ENCODE measurements around the gene OR2C1. TPM values are rescaled to one million over a fixed set of nuclear protein-coding genes. Genes with fewer than 3 reads are reported as not detected.

OR2C1 gene
- total and polyA plus RNA-seq, 2 donors (not counting 1 experiment from before 2014, with no cell fraction given), result 0.52 to 0.67 TPM

- TF ChIP-seq EZH2 (IDR thresholded peaks at IDR 0.05; ENCODE audit: borderline replicate concordance, insufficient read depth, low read depth, low read length, poor library complexity, severe bottlenecking) (no peak), CTCF (IDR thresholded peaks at IDR 0.05) (no peak)
- Histone ChIP-seq H2AFZ (ENCODE audit: insufficient read depth, low read depth, low read length, poor library complexity, severe bottlenecking) (no peak overlapping the region), H3K27ac (ENCODE audit: low read length in 2 of 2) (no peak overlapping the region), H3K4me1 (ENCODE audit: control insufficient read depth in 2 of 2, insufficient read depth in 2 of 2, low read length in 2 of 2) (no peaks in the 10 kb centered on the region), H3K9me3 (ENCODE audit: control extremely low read depth in 1 of 3, control insufficient read depth in 2 of 3, insufficient read depth in 1 of 3, low read length in 2 of 3) (peaks cover 3 to 63% (median 54%) of the 10 kb centered on the region in 3 donors), H3K79me2 (ENCODE audit: control insufficient read depth, insufficient read depth, low read length) (no peaks in the 10 kb centered on the region), H3K4me3 (ENCODE audit: control extremely low read depth in 1 of 5, extremely low read depth in 1 of 5, insufficient read depth in 1 of 5, low read depth in 2 of 5, low read length in 4 of 5) (no peak overlapping the region), H3K27me3 (replicated peaks in 1 of 4; ENCODE audit: control extremely low read depth in 1 of 4, control insufficient read depth in 3 of 4, insufficient read depth in 4 of 4, low read length in 3 of 4) (no peaks in the 10 kb centered on the region), H3K4me2 (replicated peaks; ENCODE audit: low read depth, low read length, poor library complexity, severe bottlenecking) (no peak overlapping the region), H3K36me3 (replicated peaks in 1 of 2; ENCODE audit: control extremely low read depth in 1 of 2, control insufficient read depth in 1 of 2, extremely low read depth in 1 of 2, insufficient read depth in 2 of 2, low read length in 1 of 2) (no peaks in the 10 kb centered on the region), H4K20me1 (ENCODE audit: control insufficient read depth, insufficient read depth, low read length, poor library complexity, severe bottlenecking) (no peaks in the 10 kb centered on the region), H3K9ac (ENCODE audit: low read length) (no peak overlapping the region)
- H3K9me3 Mint-ChIP-seq (ENCODE audit: insufficient read depth), result peaks cover 21% of the 10 kb centered on the region
- no peak overlapping the region for H3K27ac Mint-ChIP-seq
- no peaks in the 10 kb centered on the region for H3K4me1 Mint-ChIP-seq
- no peak overlapping the region for H3K4me3 Mint-ChIP-seq
- DNase-seq (no peak), ATAC-seq (ENCODE audit: low read depth) (no peak)
- 94% methylated on average over 4 of the region's 5 CpGs for WGBS (ENCODE audit: insufficient coverage)
- CTCF ChIA-PET, result interaction anchor here (0.6 kb wide), 1 partner anchor 431 kb away, joined by 3 read pairs; no protein-coding TSS in a partner anchor
- POLR2A ChIA-PET, result no interaction called here
- intact Hi-C loops (cut with micrococcal nuclease), result no loop called here
- no peaks in the 10 kb centered on the region for H3K27me3 Mint-ChIP-seq
Observed at GRCh38 chr16:3375680-3376079, 20.0 kb downstream of the OR2C1 start.

GRCh38 chr16:3377917-3378316, 22.2 kb downstream of the OR2C1 start:
- no peak overlapping the region for H3K27ac ChIP-seq (ENCODE audit: low read length in 2 of 2)
- H3K4me1 Mint-ChIP-seq, result no peaks in the 10 kb centered on the region
- no peaks in the 10 kb centered on the region for H3K27me3 ChIP-seq (replicated peaks in 1 of 4; ENCODE audit: control extremely low read depth in 1 of 4, control insufficient read depth in 3 of 4, insufficient read depth in 4 of 4, low read length in 3 of 4)
- H3K4me2 ChIP-seq (replicated peaks; ENCODE audit: low read depth, low read length, poor library complexity, severe bottlenecking), result no peak overlapping the region
- no peak overlapping the region for H3K4me3 ChIP-seq (ENCODE audit: control extremely low read depth in 1 of 5, extremely low read depth in 1 of 5, insufficient read depth in 1 of 5, low read depth in 2 of 5, low read length in 4 of 5)
- POLR2A ChIA-PET, result no interaction called here
- intact Hi-C loops (cut with micrococcal nuclease), result no loop called here
- H2AFZ ChIP-seq (ENCODE audit: insufficient read depth, low read depth, low read length, poor library complexity, severe bottlenecking), result no peak overlapping the region
- no peak overlapping the region for H3K4me3 Mint-ChIP-seq
- H3K9me3 Mint-ChIP-seq (ENCODE audit: insufficient read depth), result peaks cover 32% of the 10 kb centered on the region
- H3K9me3 ChIP-seq (ENCODE audit: control extremely low read depth in 1 of 3, control insufficient read depth in 2 of 3, insufficient read depth in 1 of 3, low read length in 2 of 3), result peaks cover 9 to 72% (median 69%) of the 10 kb centered on the region in 3 donors
- no peak for DNase-seq
- H3K27ac Mint-ChIP-seq, result no peak overlapping the region
- no peaks in the 10 kb centered on the region for H3K27me3 Mint-ChIP-seq
- H3K4me1 ChIP-seq (ENCODE audit: control insufficient read depth in 2 of 2, insufficient read depth in 2 of 2, low read length in 2 of 2), result no peaks in the 10 kb centered on the region
- no peak overlapping the region for H3K9ac ChIP-seq (ENCODE audit: low read length)
- ATAC-seq (ENCODE audit: low read depth), result no peak
- CTCF ChIA-PET, result no interaction called here
- H3K36me3 ChIP-seq (replicated peaks in 1 of 2; ENCODE audit: control extremely low read depth in 1 of 2, control insufficient read depth in 1 of 2, extremely low read depth in 1 of 2, insufficient read depth in 2 of 2, low read length in 1 of 2), result peaks cover 3 to 9% of the 10 kb centered on the region in 2 experiments
- H4K20me1 ChIP-seq (ENCODE audit: control insufficient read depth, insufficient read depth, low read length, poor library complexity, severe bottlenecking), result no peaks in the 10 kb centered on the region
- no peaks in the 10 kb centered on the region for H3K79me2 ChIP-seq (ENCODE audit: control insufficient read depth, insufficient read depth, low read length)
- no peak for TF ChIP-seq CTCF (IDR thresholded peaks at IDR 0.05)
- TF ChIP-seq EZH2 (IDR thresholded peaks at IDR 0.05; ENCODE audit: borderline replicate concordance, insufficient read depth, low read depth, low read length, poor library complexity, severe bottlenecking), result no peak

All from B cell (primary cell).